Right cardiac atrium (tissue), 5 donors: Measurements from ENCODE around the gene AKTIP. TPM values are rescaled to one million over a fixed set of nuclear protein-coding genes. Genes with fewer than 3 reads are reported as not detected.

Experiments
- ATAC-seq, 2 donors: fragments of 200-7000 bp; cut with Tn5 transposase; one replicate each; pipeline versions ENCODE4 v1.8.0 to v1.9.1; 2020; ENCODE audit warnings: moderate library complexity in 2 of 2, mild to moderate bottlenecking in 1 of 2
- DNase-seq, 3 donors: peaks; one replicate each; pipeline ENCODE4 v3.0.0-alpha.2; 2020
- H3K27ac ChIP-seq: one replicate; pipeline ENCODE4 v1.5.1; 2013; ENCODE audit warnings: mild to moderate bottlenecking, low read length, control low read depth, moderate library complexity
- H3K27me3 ChIP-seq: one replicate; pipeline ENCODE4 v1.6.1; 2013; ENCODE audit not compliant: control insufficient read depth, insufficient read depth
- H3K4me1 ChIP-seq: one replicate; pipeline ENCODE4 v1.6.1; 2013; ENCODE audit warnings: low read length; ENCODE audit not compliant: control insufficient read depth, insufficient read depth
- H3K4me3 ChIP-seq: one replicate; pipeline ENCODE4 v1.5.1; 2013; ENCODE audit warnings: low read length, control low read depth
- H3K9me3 ChIP-seq: one replicate; pipeline ENCODE4 v1.6.1; 2013; ENCODE audit warnings: low read length; ENCODE audit not compliant: control insufficient read depth
- WGBS: extraction: QIAGEN DNeasy Blood & Tissue Kit; methylation state at CpG from one replicate; pipeline ENCODE4 v1.1.7; 2013; 5-methylcytosine and 5-hydroxymethylcytosine counted together
- intact Hi-C, 4 donors: fragments of 100-400 bp; cut with DNase I; formaldehyde crosslinking; loops; one replicate each; pipeline versions ENCODE4 v1.11.0 to v1.14.0; 2022 to 2023
- polyA plus RNA-seq: library from polyadenylated mRNA; stranded (reverse); fragments of 200-250 nt; gene quantifications from one replicate; pipeline ENCODE4 v1.2.3, GENCODE V29; 2013
- total RNA-seq, 4 donors: library from RNA; stranded (reverse); fragmentation: NEBNext Ultra II Directional; extraction: Animal tissue kit (Norgen Biotek cat#: 25700); gene quantifications; one replicate each; pipeline ENCODE4 v1.2.1, GENCODE V29; 2021
- donor health status: healthy with polysubstance abuse.
- donor health status: DM: no; HTN: yes; CAD: no.
- donor health status: DM: no; HTN: no; CAD: no.
- donor health status: DM: no; HTN: yes; CAD: no; lungs with severe emphysema.
- donor health status: DM: yes; HTN: yes; CAD: no.

Gene AKTIP
- total and polyA plus RNA-seq, 5 donors, result 49.5 to 74.7 (median 69.4) TPM

- Histone ChIP-seq H3K9me3 (no peaks in the 10 kb centered on the region), H3K27me3 (no peaks in the 10 kb centered on the region), H3K4me1 (no peaks in the 10 kb centered on the region), H3K27ac (no peak overlapping the region), H3K4me3 (no peak overlapping the region)
- intact Hi-C loops, result no loop called here
- 82% methylated on average over 2 of the region's 2 CpGs for WGBS
- ATAC-seq, result no peak
- DNase-seq, result no peak
Measured at GRCh38 chr16:53476867-53477266, 26.1 kb downstream of the AKTIP start.

- 65% methylated on average over 6 of the region's 6 CpGs for WGBS
- Histone ChIP-seq H3K4me1 (no peaks in the 10 kb centered on the region), H3K27me3 (no peaks in the 10 kb centered on the region), H3K4me3 (no peak overlapping the region), H3K27ac (no peak overlapping the region), H3K9me3 (no peaks in the 10 kb centered on the region)
- DNase-seq, result no peak
- ATAC-seq, result peak in 1 of 2 donors; percentile 28
- intact Hi-C loops, result no loop called here
Measured at GRCh38 chr16:53465606-53466280, 37.3 kb downstream of the AKTIP start.

DNA sequence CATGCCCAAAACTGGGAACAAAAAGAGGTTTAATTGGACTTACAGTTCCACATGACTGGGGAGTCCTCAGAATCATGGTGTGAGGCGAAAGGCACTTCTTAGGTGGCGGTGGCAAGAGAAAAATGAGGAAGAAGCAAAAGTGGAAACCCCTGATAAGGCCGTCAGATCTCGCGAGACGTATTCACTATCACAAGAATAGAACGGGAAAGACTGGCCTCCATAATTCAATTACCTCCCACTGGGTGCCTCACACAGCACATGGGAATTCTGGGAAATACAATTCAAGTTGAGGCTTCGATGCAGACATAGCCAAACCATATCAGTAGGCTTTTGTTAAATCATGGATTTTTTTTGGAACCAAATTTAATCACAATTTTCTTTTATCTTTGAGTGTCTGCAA, 44.4 kb downstream of the AKTIP start:
- Histone ChIP-seq H3K27ac (no peak overlapping the region), H3K27me3 (no peaks in the 10 kb centered on the region), H3K4me1 (no peaks in the 10 kb centered on the region), H3K9me3 (no peaks in the 10 kb centered on the region), H3K4me3 (no peak overlapping the region)
- intact Hi-C loops, result no loop called here
- WGBS, result 84% methylated on average over 8 of the region's 8 CpGs
- no peak for ATAC-seq
- no peak for DNase-seq

GRCh38 chr16:53457670-53458069, 45.3 kb downstream of the AKTIP start:
- no peaks in the 10 kb centered on the region for H3K4me1 ChIP-seq
- intact Hi-C loops, result no loop called here
- no peak overlapping the region for H3K27ac ChIP-seq
- ATAC-seq (peak in 1 of 2 donors; percentile 35), DNase-seq (no peak)
- WGBS, result 90% methylated on average over 2 of the region's 2 CpGs
- no peaks in the 10 kb centered on the region for H3K9me3 ChIP-seq
- H3K4me3 ChIP-seq, result no peak overlapping the region
- H3K27me3 ChIP-seq, result no peaks in the 10 kb centered on the region

DNA sequence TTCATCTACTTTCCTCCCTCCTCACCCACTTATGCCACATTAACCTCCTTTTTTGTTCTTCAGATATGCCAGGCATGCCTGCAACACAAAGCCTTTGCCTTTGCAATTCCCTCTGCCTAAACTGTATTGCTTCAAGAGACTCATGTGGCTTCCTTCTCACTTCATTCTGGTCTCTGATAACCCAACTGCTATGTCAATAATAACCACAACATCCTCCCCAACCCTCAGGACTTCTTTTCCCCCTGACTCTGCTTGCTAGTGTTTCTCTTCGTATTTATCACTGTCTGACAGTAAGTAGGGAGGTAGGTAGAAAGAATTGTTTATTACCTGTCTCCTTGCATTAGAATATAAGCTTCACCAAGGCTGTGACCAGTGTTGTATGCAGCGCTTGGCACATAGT, 46.4 kb downstream of the AKTIP start:
- intact Hi-C loops, result no loop called here
- WGBS, result 86% methylated on average over 2 of the region's 2 CpGs
- no peak for ATAC-seq

GRCh38 chr16:53453928-53454327, 49.1 kb downstream of the AKTIP start:
- Histone ChIP-seq H3K9me3 (no peaks in the 10 kb centered on the region), H3K27me3 (no peaks in the 10 kb centered on the region), H3K27ac (no peak overlapping the region), H3K4me3 (no peak overlapping the region), H3K4me1 (no peaks in the 10 kb centered on the region)
- 95% methylated on average over 5 of the region's 5 CpGs for WGBS
- intact Hi-C loops, result no loop called here
- DNase-seq (no peak), ATAC-seq (no peak)

More for the DNA sequence above, 46.4 kb downstream of the AKTIP start:
- H3K27me3 ChIP-seq, result no peaks in the 10 kb centered on the region
- H3K4me3 ChIP-seq, result no peak overlapping the region
- no peaks in the 10 kb centered on the region for H3K9me3 ChIP-seq
- DNase-seq, result no peak
- H3K27ac ChIP-seq, result no peak overlapping the region
- H3K4me1 ChIP-seq, result no peaks in the 10 kb centered on the region

GRCh38 chr16:53449816-53450517, 53.0 kb downstream of the AKTIP start:
- Histone ChIP-seq H3K4me3 (no peak overlapping the region), H3K9me3 (no peaks in the 10 kb centered on the region), H3K27me3 (no peaks in the 10 kb centered on the region), H3K27ac (no peak overlapping the region), H3K4me1 (no peaks in the 10 kb centered on the region)
- ATAC-seq (no peak), DNase-seq (no peak)
- intact Hi-C loops, result no loop called here
- WGBS, result 93% methylated on average over 4 of the region's 4 CpGs

GRCh38 chr16:53446090-53446489, 56.9 kb downstream of the AKTIP start:
- intact Hi-C loops, result no loop called here
- 82% methylated on average over 3 of the region's 3 CpGs for WGBS

DNA sequence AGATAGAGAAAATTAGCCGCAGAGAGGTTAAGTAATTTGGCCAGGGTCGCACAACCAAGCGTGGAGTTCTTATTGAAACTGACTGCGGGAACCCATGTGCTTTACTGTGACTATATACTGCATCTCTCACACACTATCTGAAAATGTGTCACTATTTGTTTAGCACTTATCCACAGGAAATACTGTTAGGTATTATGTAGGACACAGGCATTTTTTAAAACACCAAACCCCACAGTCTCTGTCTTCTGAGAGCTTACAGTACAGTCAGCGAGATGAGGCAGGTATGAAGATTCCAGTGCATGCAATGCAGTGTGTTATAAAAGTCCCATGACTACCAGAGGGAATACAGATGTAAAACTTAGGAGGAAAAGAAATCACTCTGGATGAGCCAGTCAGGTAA, 57.5 kb downstream of the AKTIP start:
- DNase-seq (no peak), ATAC-seq (no peak)
- intact Hi-C loops, result no loop called here
- WGBS, result 95% methylated on average over 5 of the region's 5 CpGs
- Histone ChIP-seq H3K4me3 (no peak overlapping the region), H3K27me3 (no peaks in the 10 kb centered on the region), H3K4me1 (no peaks in the 10 kb centered on the region), H3K27ac (no peak overlapping the region), H3K9me3 (no peaks in the 10 kb centered on the region)

More at GRCh38 chr16:53446090-53446489, 56.9 kb downstream of the AKTIP start:
- H3K27ac ChIP-seq, result no peak overlapping the region
- ATAC-seq (no peak), DNase-seq (no peak)
- H3K4me3 ChIP-seq, result no peak overlapping the region
- no peaks in the 10 kb centered on the region for H3K27me3 ChIP-seq
- no peaks in the 10 kb centered on the region for H3K4me1 ChIP-seq
- no peaks in the 10 kb centered on the region for H3K9me3 ChIP-seq
